Cardiac muscle cell (in vitro differentiated cells and primary cell): ENCODE data around the gene ARID4A. TPM values are rescaled to one million over a fixed set of nuclear protein-coding genes. Genes with fewer than 3 reads are reported as not detected.
A peak's percentile ranks its signal among the peaks of the same experiment; 100 is the strongest.
"Not testable (repeated sequence)": the region's sequence is repeated elsewhere in the genome, so short reads cannot be mapped to it uniquely, and the experiment has no call there.

Experiments used
- DNase-seq, 2 donors: peaks; one replicate each; pipeline versions ENCODE4 v3.0.0 to v3.0.0-alpha.2; 2010 to 2017; ENCODE audit warnings: low read depth in 1 of 2, low spot score in 1 of 2
- H3K27ac ChIP-seq: fragments of 200-600 bp; sonication (generic); 2 replicates; pipeline ENCODE4 v1.5.1; 2016
- H3K27me3 ChIP-seq: fragments of 200-600 bp; sonication (generic); 2 replicates; pipeline ENCODE4 v1.6.0; 2016; ENCODE audit warnings: control low read depth
- H3K36me3 ChIP-seq: fragments of 200-600 bp; sonication (generic); 2 replicates; pipeline ENCODE4 v1.5.1; 2016; ENCODE audit warnings: control low read depth
- H3K4me1 ChIP-seq: fragments of 200-600 bp; sonication (generic); 2 replicates; pipeline ENCODE4 v1.8.1; 2017; ENCODE audit warnings: low read depth, mild to moderate bottlenecking, mixed run types
- H3K4me3 ChIP-seq: fragments of 200-600 bp; sonication (generic); 2 replicates; pipeline ENCODE4 v1.5.1; 2016; ENCODE audit warnings: mild to moderate bottlenecking
- H3K9me3 ChIP-seq: fragments of 200-600 bp; sonication (generic); 2 replicates; pipeline ENCODE4 v1.5.1; 2017; ENCODE audit warnings: low read depth, mild to moderate bottlenecking, control low read depth
- CTCF ChIP-seq: IDR thresholded peaks from 2 replicates; pipeline ENCODE4 v1.5.1; 2012; ENCODE audit warnings: low read depth, mild to moderate bottlenecking, low read length
- polyA plus RNA-seq: library from polyadenylated mRNA; unstranded; fragments of >200 nt; fragmentation: Nextera tagmentation; extraction: Ambion mirVana; gene quantifications from 2 replicates; pipeline ENCODE4 v1.2.1, GENCODE V29; 2016
- total RNA-seq: library from RNA; depleted of rRNA; stranded (reverse); fragments of >200 nt; gene quantifications from 2 replicates; pipeline ENCODE4 v1.2.3, GENCODE V29; 2016

ARID4A gene
- total and polyA plus RNA-seq, 2 experiments from 2014 or later: 14.7 to 27.0 TPM

- no peaks in the 10 kb centered on the region for H3K4me1 ChIP-seq
- H3K4me3 ChIP-seq: no peak overlapping the region
- H3K36me3 ChIP-seq: peaks cover 57% of the 10 kb centered on the region
- no peak for TF ChIP-seq CTCF
- H3K27ac ChIP-seq: no peak overlapping the region
- no peak for DNase-seq
- no peaks in the 10 kb centered on the region for H3K27me3 ChIP-seq
- no peaks in the 10 kb centered on the region for H3K9me3 ChIP-seq
Observed at GRCh38 chr14:58353516-58354299, 55.4 kb downstream of the ARID4A start.

- no peak overlapping the region for H3K27ac ChIP-seq
- no peak overlapping the region for H3K4me3 ChIP-seq
- no peaks in the 10 kb centered on the region for H3K4me1 ChIP-seq
- no peak for TF ChIP-seq CTCF
- no peak for DNase-seq
- no peaks in the 10 kb centered on the region for H3K27me3 ChIP-seq
- H3K9me3 ChIP-seq: no peaks in the 10 kb centered on the region
- H3K36me3 ChIP-seq: peaks cover 58% of the 10 kb centered on the region
Observed at GRCh38 chr14:58354808-58355207, 56.5 kb downstream of the ARID4A start.

GRCh38 chr14:58356268-58356667, 57.9 kb downstream of the ARID4A start:
- Histone ChIP-seq H3K27me3 (no peaks in the 10 kb centered on the region), H3K4me3 (no peak overlapping the region), H3K27ac (no peak overlapping the region), H3K36me3 (peaks cover 58% of the 10 kb centered on the region), H3K9me3 (no peaks in the 10 kb centered on the region), H3K4me1 (no peaks in the 10 kb centered on the region)
- no peak for DNase-seq
- TF ChIP-seq CTCF: no peak

GRCh38 chr14:58362272-58362671, 63.9 kb downstream of the ARID4A start:
- H3K9me3 ChIP-seq, H3K4me1 ChIP-seq, H3K4me3 ChIP-seq, H3K27me3 ChIP-seq, DNase-seq, H3K27ac ChIP-seq: not testable (repeated sequence)
- H3K36me3 ChIP-seq: peaks cover 42% of the 10 kb centered on the region

GRCh38 chr14:58362798-58363412, 64.5 kb downstream of the ARID4A start:
- peak; percentile 33 for TF ChIP-seq CTCF
- Histone ChIP-seq H3K27me3 (no peaks in the 10 kb centered on the region), H3K9me3 (no peaks in the 10 kb centered on the region), H3K27ac (no peak overlapping the region), H3K4me1 (no peaks in the 10 kb centered on the region), H3K4me3 (no peak overlapping the region), H3K36me3 (peaks cover 48% of the 10 kb centered on the region)
- peak; percentile 8 to 45 for DNase-seq

- Histone ChIP-seq H3K36me3 (peaks cover 50% of the 10 kb centered on the region), H3K27ac (no peak overlapping the region), H3K4me1 (no peaks in the 10 kb centered on the region), H3K27me3 (no peaks in the 10 kb centered on the region), H3K4me3 (no peak overlapping the region), H3K9me3 (no peaks in the 10 kb centered on the region)
- DNase-seq: no peak
- no peak for TF ChIP-seq CTCF
Observed at GRCh38 chr14:58364316-58364715, 66.0 kb downstream of the ARID4A start.
